ENCODE results near the gene ZNF648. TPM values are rescaled to one million over a fixed set of nuclear protein-coding genes. Genes with fewer than 3 reads are reported as not detected.

Gene ZNF648
- total RNA-seq (2014; rRNA removed; shearing (Covaris generic); ENCODE audit: low replicate concordance) = not detected in 2 replicates

- H3K4me1 ChIP-seq (ENCODE audit: low read length) = no peaks in the 10 kb centered on the region
- H3K79me2 ChIP-seq (ENCODE audit: low read length) = no peaks in the 10 kb centered on the region
- H3K36me3 ChIP-seq (ENCODE audit: insufficient read depth, low read length) = no peaks in the 10 kb centered on the region
- DNase-seq = no peak
- H4K20me1 ChIP-seq (ENCODE audit: insufficient read depth, low read depth, low read length) = no peaks in the 10 kb centered on the region
- no peak within 1 kb of the TSS for H2AFZ ChIP-seq (ENCODE audit: low read length)
- H3K27me3 ChIP-seq (ENCODE audit: low read length) = no peaks in the 10 kb centered on the region
- no peaks in the 10 kb centered on the region for H3K9me3 ChIP-seq (ENCODE audit: low read length)
- no peak within 1 kb of the TSS for H3K9ac ChIP-seq (ENCODE audit: low read length)
- no peaks in the 10 kb centered on the region for H3K9me2 ChIP-seq (replicated peaks; ENCODE audit: insufficient read depth, low read length)
- H3K27ac ChIP-seq (ENCODE audit: low read length) = no peak within 1 kb of the TSS
- H3K4me3 ChIP-seq (ENCODE audit: low read length) = no peak within 1 kb of the TSS
- H3K4me2 ChIP-seq (ENCODE audit: low read depth, low read length, poor library complexity, severe bottlenecking) = no peak within 1 kb of the TSS
Measured at GRCh38 chr1:182061594-182061993, at the start of gene ZNF648. Gene ZNF648, minus strand, starts transcription at chr1:182061712. Its CDS starts 3,702 bp downstream, at chr1:182058010.

- Histone ChIP-seq H3K4me1 (ENCODE audit: low read length) (no peaks in the 10 kb centered on the region), H3K9ac (ENCODE audit: low read length) (no peak overlapping the region), H3K4me3 (ENCODE audit: low read length) (no peak overlapping the region), H3K36me3 (ENCODE audit: insufficient read depth, low read length) (no peaks in the 10 kb centered on the region), H3K79me2 (ENCODE audit: low read length) (no peaks in the 10 kb centered on the region), H2AFZ (ENCODE audit: low read length) (no peak overlapping the region), H3K27ac (ENCODE audit: low read length) (no peak overlapping the region), H3K27me3 (ENCODE audit: low read length) (no peaks in the 10 kb centered on the region), H3K9me2 (replicated peaks; ENCODE audit: insufficient read depth, low read length) (no peaks in the 10 kb centered on the region), H4K20me1 (ENCODE audit: insufficient read depth, low read depth, low read length) (no peaks in the 10 kb centered on the region), H3K9me3 (ENCODE audit: low read length) (no peaks in the 10 kb centered on the region), H3K4me2 (ENCODE audit: low read depth, low read length, poor library complexity, severe bottlenecking) (no peak overlapping the region)
- no peak for DNase-seq
Measured at GRCh38 chr1:182110635-182111034, 49.1 kb upstream of the ZNF648 start.

GRCh38 chr1:182109771-182110170 lies 48.3 kb upstream of the ZNF648 start:
- Histone ChIP-seq H3K4me1 (ENCODE audit: low read length) (no peaks in the 10 kb centered on the region), H3K79me2 (ENCODE audit: low read length) (no peaks in the 10 kb centered on the region), H3K36me3 (ENCODE audit: insufficient read depth, low read length) (no peaks in the 10 kb centered on the region), H3K27me3 (ENCODE audit: low read length) (no peaks in the 10 kb centered on the region), H3K4me3 (ENCODE audit: low read length) (no peak overlapping the region), H3K4me2 (ENCODE audit: low read depth, low read length, poor library complexity, severe bottlenecking) (no peak overlapping the region), H3K9ac (ENCODE audit: low read length) (no peak overlapping the region), H3K27ac (ENCODE audit: low read length) (no peak overlapping the region), H2AFZ (ENCODE audit: low read length) (no peak overlapping the region), H3K9me3 (ENCODE audit: low read length) (no peaks in the 10 kb centered on the region), H4K20me1 (ENCODE audit: insufficient read depth, low read depth, low read length) (no peaks in the 10 kb centered on the region), H3K9me2 (replicated peaks; ENCODE audit: insufficient read depth, low read length) (no peaks in the 10 kb centered on the region)
- DNase-seq = no peak

- Histone ChIP-seq H3K27me3 (ENCODE audit: low read length) (no peaks in the 10 kb centered on the region), H3K4me1 (ENCODE audit: low read length) (no peaks in the 10 kb centered on the region), H3K36me3 (ENCODE audit: insufficient read depth, low read length) (no peaks in the 10 kb centered on the region), H3K4me3 (ENCODE audit: low read length) (no peak overlapping the region), H3K9me3 (ENCODE audit: low read length) (no peaks in the 10 kb centered on the region), H4K20me1 (ENCODE audit: insufficient read depth, low read depth, low read length) (no peaks in the 10 kb centered on the region), H3K9me2 (replicated peaks; ENCODE audit: insufficient read depth, low read length) (no peaks in the 10 kb centered on the region), H2AFZ (ENCODE audit: low read length) (no peak overlapping the region), H3K9ac (ENCODE audit: low read length) (no peak overlapping the region), H3K27ac (ENCODE audit: low read length) (no peak overlapping the region), H3K79me2 (ENCODE audit: low read length) (no peaks in the 10 kb centered on the region), H3K4me2 (ENCODE audit: low read depth, low read length, poor library complexity, severe bottlenecking) (no peak overlapping the region)
- no peak for DNase-seq
Measured at GRCh38 chr1:182107209-182107608, 45.7 kb upstream of the ZNF648 start.

- H3K79me2 ChIP-seq (ENCODE audit: low read length) = no peaks in the 10 kb centered on the region
- no peak for DNase-seq
- H3K36me3 ChIP-seq (ENCODE audit: insufficient read depth, low read length) = no peaks in the 10 kb centered on the region
- H3K9ac ChIP-seq (ENCODE audit: low read length) = no peak overlapping the region
- no peaks in the 10 kb centered on the region for H4K20me1 ChIP-seq (ENCODE audit: insufficient read depth, low read depth, low read length)
- no peak overlapping the region for H3K4me3 ChIP-seq (ENCODE audit: low read length)
- H3K9me3 ChIP-seq (ENCODE audit: low read length) = no peaks in the 10 kb centered on the region
- H3K9me2 ChIP-seq (replicated peaks; ENCODE audit: insufficient read depth, low read length) = no peaks in the 10 kb centered on the region
- H3K27ac ChIP-seq (ENCODE audit: low read length) = no peak overlapping the region
- H3K27me3 ChIP-seq (ENCODE audit: low read length) = no peaks in the 10 kb centered on the region
- H3K4me2 ChIP-seq (ENCODE audit: low read depth, low read length, poor library complexity, severe bottlenecking) = no peak overlapping the region
- H2AFZ ChIP-seq (ENCODE audit: low read length) = no peak overlapping the region
- H3K4me1 ChIP-seq (ENCODE audit: low read length) = no peaks in the 10 kb centered on the region
Measured at GRCh38 chr1:182102043-182102416, 40.5 kb upstream of the ZNF648 start.

GRCh38 chr1:182101415-182102042 lies 40.0 kb upstream of the ZNF648 start:
- Histone ChIP-seq H3K4me3 (ENCODE audit: low read length) (no peak overlapping the region), H3K79me2 (ENCODE audit: low read length) (no peaks in the 10 kb centered on the region), H2AFZ (ENCODE audit: low read length) (no peak overlapping the region), H3K4me1 (ENCODE audit: low read length) (no peaks in the 10 kb centered on the region), H4K20me1 (ENCODE audit: insufficient read depth, low read depth, low read length) (no peaks in the 10 kb centered on the region), H3K27me3 (ENCODE audit: low read length) (no peaks in the 10 kb centered on the region), H3K9me3 (ENCODE audit: low read length) (no peaks in the 10 kb centered on the region), H3K36me3 (ENCODE audit: insufficient read depth, low read length) (no peaks in the 10 kb centered on the region), H3K4me2 (ENCODE audit: low read depth, low read length, poor library complexity, severe bottlenecking) (no peak overlapping the region), H3K9me2 (replicated peaks; ENCODE audit: insufficient read depth, low read length) (no peaks in the 10 kb centered on the region), H3K9ac (ENCODE audit: low read length) (no peak overlapping the region), H3K27ac (ENCODE audit: low read length) (no peak overlapping the region)
- DNase-seq = no peak

GRCh38 chr1:182098301-182098700 lies 36.8 kb upstream of the ZNF648 start:
- H3K79me2 ChIP-seq (ENCODE audit: low read length) = no peaks in the 10 kb centered on the region
- no peak overlapping the region for H3K27ac ChIP-seq (ENCODE audit: low read length)
- no peaks in the 10 kb centered on the region for H3K9me3 ChIP-seq (ENCODE audit: low read length)
- no peaks in the 10 kb centered on the region for H3K27me3 ChIP-seq (ENCODE audit: low read length)
- H3K9ac ChIP-seq (ENCODE audit: low read length) = no peak overlapping the region
- no peaks in the 10 kb centered on the region for H4K20me1 ChIP-seq (ENCODE audit: insufficient read depth, low read depth, low read length)
- no peak overlapping the region for H3K4me3 ChIP-seq (ENCODE audit: low read length)
- no peak for DNase-seq
- no peak overlapping the region for H3K4me2 ChIP-seq (ENCODE audit: low read depth, low read length, poor library complexity, severe bottlenecking)
- H3K4me1 ChIP-seq (ENCODE audit: low read length) = no peaks in the 10 kb centered on the region
- no peak overlapping the region for H2AFZ ChIP-seq (ENCODE audit: low read length)
- no peaks in the 10 kb centered on the region for H3K9me2 ChIP-seq (replicated peaks; ENCODE audit: insufficient read depth, low read length)
- no peaks in the 10 kb centered on the region for H3K36me3 ChIP-seq (ENCODE audit: insufficient read depth, low read length)

- no peak for DNase-seq
Measured at GRCh38 chr1:182095946-182096345, 34.4 kb upstream of the ZNF648 start.

More at GRCh38 chr1:182095946-182096345, 34.4 kb upstream of the ZNF648 start:
- Histone ChIP-seq H3K36me3 (ENCODE audit: insufficient read depth, low read length) (no peaks in the 10 kb centered on the region), H4K20me1 (ENCODE audit: insufficient read depth, low read depth, low read length) (no peaks in the 10 kb centered on the region), H3K4me2 (ENCODE audit: low read depth, low read length, poor library complexity, severe bottlenecking) (no peak overlapping the region), H3K9ac (ENCODE audit: low read length) (no peak overlapping the region), H3K9me2 (replicated peaks; ENCODE audit: insufficient read depth, low read length) (no peaks in the 10 kb centered on the region), H3K27me3 (ENCODE audit: low read length) (no peaks in the 10 kb centered on the region), H3K27ac (ENCODE audit: low read length) (no peak overlapping the region), H3K4me1 (ENCODE audit: low read length) (no peaks in the 10 kb centered on the region), H3K4me3 (ENCODE audit: low read length) (no peak overlapping the region), H3K9me3 (ENCODE audit: low read length) (no peaks in the 10 kb centered on the region), H2AFZ (ENCODE audit: low read length) (no peak overlapping the region), H3K79me2 (ENCODE audit: low read length) (no peaks in the 10 kb centered on the region)
